Measurements from ENCODE around the gene SHKBP1.

SHKBP1 gene

GRCh38 chr19:40571831-40572495 is 4.7 kb upstream of the SHKBP1 start:
- H3K4me3 ChIP-seq (ENCODE audit: low read depth in 1 of 2, low read length in 2 of 2) = no peak overlapping the region
- no peaks in the 10 kb centered on the region for H3K36me3 ChIP-seq (ENCODE audit: control insufficient read depth in 1 of 2, insufficient read depth in 2 of 2, low read length in 2 of 2)
- H3K9me3 ChIP-seq (ENCODE audit: control insufficient read depth in 1 of 2, low read length in 2 of 2) = no peaks in the 10 kb centered on the region
- peaks cover 8% of the 10 kb centered on the region for H3K27me3 ChIP-seq (ENCODE audit: low read depth, low read length)
- H3K27ac ChIP-seq (ENCODE audit: low read length) = no peak overlapping the region
- peaks cover 0 to 16% of the 10 kb centered on the region in 2 donors for H3K4me1 ChIP-seq (ENCODE audit: control insufficient read depth in 1 of 2, insufficient read depth in 2 of 2, low read length in 2 of 2)

- H3K36me3 ChIP-seq (ENCODE audit: control insufficient read depth in 1 of 2, insufficient read depth in 2 of 2, low read length in 2 of 2) = peaks cover 0 to 5% of the 10 kb centered on the region in 2 donors
- H3K4me1 ChIP-seq (ENCODE audit: control insufficient read depth in 1 of 2, insufficient read depth in 2 of 2, low read length in 2 of 2) = peaks cover 0 to 19% of the 10 kb centered on the region in 2 donors
- no peaks in the 10 kb centered on the region for H3K9me3 ChIP-seq (ENCODE audit: control insufficient read depth in 1 of 2, low read length in 2 of 2)
- no peak overlapping the region for H3K4me3 ChIP-seq (ENCODE audit: low read depth in 1 of 2, low read length in 2 of 2)
- H3K27me3 ChIP-seq (ENCODE audit: low read depth, low read length) = no peaks in the 10 kb centered on the region
- no peak overlapping the region for H3K27ac ChIP-seq (ENCODE audit: low read length)
Observed at GRCh38 chr19:40575326-40575725, 1.3 kb upstream of the SHKBP1 start.

- H3K9me3 ChIP-seq (ENCODE audit: control insufficient read depth in 1 of 2, low read length in 2 of 2) = no peaks in the 10 kb centered on the region
- peaks cover 0 to 10% of the 10 kb centered on the region in 2 donors for H3K36me3 ChIP-seq (ENCODE audit: control insufficient read depth in 1 of 2, insufficient read depth in 2 of 2, low read length in 2 of 2)
- H3K4me1 ChIP-seq (ENCODE audit: control insufficient read depth in 1 of 2, insufficient read depth in 2 of 2, low read length in 2 of 2) = peaks cover 0 to 19% of the 10 kb centered on the region in 2 donors
- no peaks in the 10 kb centered on the region for H3K27me3 ChIP-seq (ENCODE audit: low read depth, low read length)
- H3K4me3 ChIP-seq (ENCODE audit: low read depth in 1 of 2, low read length in 2 of 2) = peak overlapping the region; percentile 86 to 87
- no peak overlapping the region for H3K27ac ChIP-seq (ENCODE audit: low read length)
Observed at GRCh38 chr19:40576151-40576584, 505 bp upstream of the SHKBP1 start.

GRCh38 chr19:40578442-40578908 is 1.8 kb downstream of the SHKBP1 start:
- Histone ChIP-seq H3K4me3 (ENCODE audit: low read depth in 1 of 2, low read length in 2 of 2) (no peak overlapping the region), H3K36me3 (ENCODE audit: control insufficient read depth in 1 of 2, insufficient read depth in 2 of 2, low read length in 2 of 2) (peaks cover 0 to 33% of the 10 kb centered on the region in 2 donors)

GRCh38 chr19:40580619-40581018 is 3.9 kb downstream of the SHKBP1 start:
- H3K4me3 ChIP-seq (ENCODE audit: low read depth in 1 of 2, low read length in 2 of 2) = no peak overlapping the region
- H3K36me3 ChIP-seq (ENCODE audit: control insufficient read depth in 1 of 2, insufficient read depth in 2 of 2, low read length in 2 of 2) = peaks cover 0 to 35% of the 10 kb centered on the region in 2 donors
- peaks cover 0 to 19% of the 10 kb centered on the region in 2 donors for H3K4me1 ChIP-seq (ENCODE audit: control insufficient read depth in 1 of 2, insufficient read depth in 2 of 2, low read length in 2 of 2)
- H3K9me3 ChIP-seq (ENCODE audit: control insufficient read depth in 1 of 2, low read length in 2 of 2) = no peaks in the 10 kb centered on the region
- no peaks in the 10 kb centered on the region for H3K27me3 ChIP-seq (ENCODE audit: low read depth, low read length)
- no peak overlapping the region for H3K27ac ChIP-seq (ENCODE audit: low read length)

More at GRCh38 chr19:40578442-40578908, 1.8 kb downstream of the SHKBP1 start:
- Histone ChIP-seq H3K4me1 (ENCODE audit: control insufficient read depth in 1 of 2, insufficient read depth in 2 of 2, low read length in 2 of 2) (peaks cover 0 to 19% of the 10 kb centered on the region in 2 donors), H3K27me3 (ENCODE audit: low read depth, low read length) (no peaks in the 10 kb centered on the region), H3K27ac (ENCODE audit: low read length) (no peak overlapping the region), H3K9me3 (ENCODE audit: control insufficient read depth in 1 of 2, low read length in 2 of 2) (no peaks in the 10 kb centered on the region)

GRCh38 chr19:40581531-40581930 is 4.9 kb downstream of the SHKBP1 start:
- H3K4me3 ChIP-seq (ENCODE audit: low read depth in 1 of 2, low read length in 2 of 2) = no peak overlapping the region
- peaks cover 0 to 14% of the 10 kb centered on the region in 2 donors for H3K4me1 ChIP-seq (ENCODE audit: control insufficient read depth in 1 of 2, insufficient read depth in 2 of 2, low read length in 2 of 2)
- H3K27me3 ChIP-seq (ENCODE audit: low read depth, low read length) = no peaks in the 10 kb centered on the region
- H3K27ac ChIP-seq (ENCODE audit: low read length) = no peak overlapping the region
- peaks cover under 1 to 35% of the 10 kb centered on the region in 2 donors for H3K36me3 ChIP-seq (ENCODE audit: control insufficient read depth in 1 of 2, insufficient read depth in 2 of 2, low read length in 2 of 2)
- no peaks in the 10 kb centered on the region for H3K9me3 ChIP-seq (ENCODE audit: control insufficient read depth in 1 of 2, low read length in 2 of 2)

- Histone ChIP-seq H3K27ac (ENCODE audit: low read length) (no peak overlapping the region), H3K4me3 (ENCODE audit: low read depth in 1 of 2, low read length in 2 of 2) (no peak overlapping the region), H3K9me3 (ENCODE audit: control insufficient read depth in 1 of 2, low read length in 2 of 2) (no peaks in the 10 kb centered on the region), H3K36me3 (ENCODE audit: control insufficient read depth in 1 of 2, insufficient read depth in 2 of 2, low read length in 2 of 2) (peaks cover 7 to 43% of the 10 kb centered on the region in 2 donors), H3K4me1 (ENCODE audit: control insufficient read depth in 1 of 2, insufficient read depth in 2 of 2, low read length in 2 of 2) (peaks cover 0 to 10% of the 10 kb centered on the region in 2 donors), H3K27me3 (ENCODE audit: low read depth, low read length) (no peaks in the 10 kb centered on the region)
Observed at GRCh38 chr19:40582467-40582866, 5.8 kb downstream of the SHKBP1 start.

- Histone ChIP-seq H3K27ac (ENCODE audit: low read length) (no peak overlapping the region), H3K27me3 (ENCODE audit: low read depth, low read length) (no peaks in the 10 kb centered on the region), H3K4me3 (ENCODE audit: low read depth in 1 of 2, low read length in 2 of 2) (no peak overlapping the region), H3K4me1 (ENCODE audit: control insufficient read depth in 1 of 2, insufficient read depth in 2 of 2, low read length in 2 of 2) (peaks cover 0 to 2% of the 10 kb centered on the region in 2 donors), H3K36me3 (ENCODE audit: control insufficient read depth in 1 of 2, insufficient read depth in 2 of 2, low read length in 2 of 2) (peaks cover 7 to 49% of the 10 kb centered on the region in 2 donors), H3K9me3 (ENCODE audit: control insufficient read depth in 1 of 2, low read length in 2 of 2) (no peaks in the 10 kb centered on the region)
Observed at GRCh38 chr19:40583283-40583682, 6.6 kb downstream of the SHKBP1 start.

GRCh38 chr19:40584007-40584406 is 7.3 kb downstream of the SHKBP1 start:
- H3K27ac ChIP-seq (ENCODE audit: low read length) = no peak overlapping the region
- H3K4me3 ChIP-seq (ENCODE audit: low read depth in 1 of 2, low read length in 2 of 2) = no peak overlapping the region
- H3K9me3 ChIP-seq (ENCODE audit: control insufficient read depth in 1 of 2, low read length in 2 of 2) = no peaks in the 10 kb centered on the region
- H3K4me1 ChIP-seq (ENCODE audit: control insufficient read depth in 1 of 2, insufficient read depth in 2 of 2, low read length in 2 of 2) = no peaks in the 10 kb centered on the region
- H3K36me3 ChIP-seq (ENCODE audit: control insufficient read depth in 1 of 2, insufficient read depth in 2 of 2, low read length in 2 of 2) = peaks cover 7 to 56% of the 10 kb centered on the region in 2 donors
- no peaks in the 10 kb centered on the region for H3K27me3 ChIP-seq (ENCODE audit: low read depth, low read length)

- Histone ChIP-seq H3K36me3 (ENCODE audit: control insufficient read depth in 1 of 2, insufficient read depth in 2 of 2, low read length in 2 of 2) (peaks cover 7 to 51% of the 10 kb centered on the region in 2 donors), H3K4me3 (ENCODE audit: low read depth in 1 of 2, low read length in 2 of 2) (no peak overlapping the region), H3K27me3 (ENCODE audit: low read depth, low read length) (no peaks in the 10 kb centered on the region), H3K27ac (ENCODE audit: low read length) (no peak overlapping the region), H3K4me1 (ENCODE audit: control insufficient read depth in 1 of 2, insufficient read depth in 2 of 2, low read length in 2 of 2) (no peaks in the 10 kb centered on the region), H3K9me3 (ENCODE audit: control insufficient read depth in 1 of 2, low read length in 2 of 2) (no peaks in the 10 kb centered on the region)
Observed at GRCh38 chr19:40585241-40585981, 8.7 kb downstream of the SHKBP1 start.

GRCh38 chr19:40585982-40586422 is 9.3 kb downstream of the SHKBP1 start:
- H3K36me3 ChIP-seq (ENCODE audit: control insufficient read depth in 1 of 2, insufficient read depth in 2 of 2, low read length in 2 of 2) = peaks cover 7 to 49% of the 10 kb centered on the region in 2 donors

More at GRCh38 chr19:40585982-40586422, 9.3 kb downstream of the SHKBP1 start:
- H3K27me3 ChIP-seq (ENCODE audit: low read depth, low read length) = no peaks in the 10 kb centered on the region
- H3K4me1 ChIP-seq (ENCODE audit: control insufficient read depth in 1 of 2, insufficient read depth in 2 of 2, low read length in 2 of 2) = no peaks in the 10 kb centered on the region
- no peaks in the 10 kb centered on the region for H3K9me3 ChIP-seq (ENCODE audit: control insufficient read depth in 1 of 2, low read length in 2 of 2)
- H3K4me3 ChIP-seq (ENCODE audit: low read depth in 1 of 2, low read length in 2 of 2) = no peak overlapping the region
- no peak overlapping the region for H3K27ac ChIP-seq (ENCODE audit: low read length)
